ENCODE data around the gene ZMPSTE24.

ZMPSTE24 gene

DNA sequence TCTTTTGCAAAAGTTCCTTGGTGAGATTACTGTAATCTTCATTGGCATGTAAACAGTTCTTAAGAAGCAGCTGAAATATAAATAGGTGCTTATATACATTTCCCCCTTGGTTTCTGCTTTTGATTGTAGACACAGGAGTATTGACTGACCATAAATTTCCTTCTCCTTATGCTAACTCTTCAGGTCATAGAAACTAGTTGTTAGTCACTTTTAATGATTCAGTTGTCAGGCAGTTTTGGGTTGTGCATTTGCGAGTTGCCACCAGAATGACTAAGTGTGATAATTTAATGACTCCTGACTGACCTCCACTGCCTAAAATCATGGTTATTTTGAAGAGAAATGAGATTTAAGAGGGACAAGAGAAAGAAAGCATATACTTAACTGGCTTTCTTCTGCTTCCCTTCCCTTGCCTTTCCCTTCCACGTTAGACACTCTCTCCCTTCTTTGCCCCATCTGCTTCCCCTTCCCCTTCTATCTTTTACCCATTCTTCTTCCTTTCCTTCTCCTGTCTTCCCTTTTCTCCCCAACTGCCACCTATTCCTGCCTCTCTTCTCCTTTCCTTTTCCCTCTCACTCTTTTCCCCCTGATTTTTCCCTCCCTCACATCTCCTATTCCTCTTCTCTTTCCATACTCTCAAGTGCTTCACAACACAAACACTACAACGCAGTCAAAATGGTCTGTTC, 12.3 kb downstream of the ZMPSTE24 start:
- peak; percentile 84 for DNase-seq (ENCODE audit: low read depth)

DNA sequence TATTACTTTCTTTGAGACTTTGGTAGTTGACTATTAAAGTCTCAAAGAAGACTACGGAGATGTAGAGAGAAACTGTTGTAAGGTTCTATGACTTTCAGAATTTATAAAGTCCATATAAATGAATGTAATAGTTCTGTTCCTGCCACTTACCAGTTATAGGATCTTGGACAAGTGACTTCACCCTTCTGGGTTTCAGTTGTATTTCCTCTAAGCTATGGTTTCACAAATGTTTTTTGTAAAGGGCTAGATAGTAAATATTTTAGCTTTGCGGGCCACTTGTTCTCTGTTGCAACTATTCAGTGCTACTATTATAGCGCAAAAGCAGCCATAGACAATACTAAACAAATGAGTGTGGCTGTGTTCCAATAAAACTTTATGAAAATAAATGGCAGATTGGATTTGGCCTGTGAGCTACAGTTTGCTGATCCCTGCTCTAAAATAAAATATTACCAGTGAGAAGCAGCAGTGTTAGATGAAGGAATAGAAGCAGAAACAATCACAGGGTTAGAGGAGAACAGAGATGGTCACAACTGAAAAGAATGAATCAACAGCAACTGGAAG, 14.7 kb downstream of the ZMPSTE24 start:
- TF ChIP-seq, protein P1, sequence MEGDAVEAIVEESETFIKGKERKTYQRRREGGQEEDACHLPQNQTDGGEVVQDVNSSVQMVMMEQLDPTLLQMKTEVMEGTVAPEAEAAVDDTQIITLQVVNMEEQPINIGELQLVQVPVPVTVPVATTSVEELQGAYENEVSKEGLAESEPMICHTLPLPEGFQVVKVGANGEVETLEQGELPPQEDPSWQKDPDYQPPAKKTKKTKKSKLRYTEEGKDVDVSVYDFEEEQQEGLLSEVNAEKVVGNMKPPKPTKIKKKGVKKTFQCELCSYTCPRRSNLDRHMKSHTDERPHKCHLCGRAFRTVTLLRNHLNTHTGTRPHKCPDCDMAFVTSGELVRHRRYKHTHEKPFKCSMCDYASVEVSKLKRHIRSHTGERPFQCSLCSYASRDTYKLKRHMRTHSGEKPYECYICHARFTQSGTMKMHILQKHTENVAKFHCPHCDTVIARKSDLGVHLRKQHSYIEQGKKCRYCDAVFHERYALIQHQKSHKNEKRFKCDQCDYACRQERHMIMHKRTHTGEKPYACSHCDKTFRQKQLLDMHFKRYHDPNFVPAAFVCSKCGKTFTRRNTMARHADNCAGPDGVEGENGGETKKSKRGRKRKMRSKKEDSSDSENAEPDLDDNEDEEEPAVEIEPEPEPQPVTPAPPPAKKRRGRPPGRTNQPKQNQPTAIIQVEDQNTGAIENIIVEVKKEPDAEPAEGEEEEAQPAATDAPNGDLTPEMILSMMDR (IDR thresholded peaks at IDR 0.05; ENCODE audit: insufficient read depth, low read depth, low read length, missing control alignments) = no peak
- H3K4me3 ChIP-seq (ENCODE audit: low read length) = no peak overlapping the region
- DNase-seq (ENCODE audit: low read depth) = no peak

More for the DNA sequence above, 12.3 kb downstream of the ZMPSTE24 start:
- no peak overlapping the region for H3K4me3 ChIP-seq (ENCODE audit: low read length)
- TF ChIP-seq, protein P1 (IDR thresholded peaks at IDR 0.05; ENCODE audit: insufficient read depth, low read depth, low read length, missing control alignments) = no peak

DNA sequence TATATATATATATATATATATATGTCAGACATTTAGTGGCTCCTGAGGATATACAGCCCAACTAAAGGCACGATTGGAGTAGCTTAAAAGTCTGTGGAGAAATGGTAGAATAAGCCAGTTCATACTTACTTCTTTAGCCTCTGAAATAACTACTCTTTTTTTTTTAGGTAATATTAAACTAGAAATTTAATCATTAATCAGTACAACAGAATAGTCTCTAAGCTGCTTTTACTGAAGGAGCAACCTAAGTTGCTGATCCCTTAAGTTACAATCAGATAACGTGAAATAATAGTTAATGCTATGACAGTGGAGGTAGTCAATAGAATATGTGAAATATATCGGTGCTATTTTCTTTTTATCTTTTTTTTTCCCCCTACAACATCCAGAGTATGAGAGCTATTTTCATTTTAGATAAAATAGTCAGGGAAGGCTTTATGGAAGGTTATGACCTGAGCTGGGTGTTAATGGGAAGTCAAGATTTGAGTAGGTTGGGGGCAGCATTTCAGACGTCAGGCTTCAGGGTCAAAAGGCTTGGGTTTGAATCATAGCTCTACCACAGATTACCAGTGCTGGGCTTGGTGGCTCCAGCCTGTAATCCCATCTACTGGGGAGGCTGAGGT, 15.6 kb downstream of the ZMPSTE24 start:
- DNase-seq (ENCODE audit: low read depth) = no peak
- H3K4me3 ChIP-seq (ENCODE audit: low read length) = no peak overlapping the region
- TF ChIP-seq, protein P1 (IDR thresholded peaks at IDR 0.05; ENCODE audit: insufficient read depth, low read depth, low read length, missing control alignments) = no peak

- TF ChIP-seq, protein P1 (IDR thresholded peaks at IDR 0.05; ENCODE audit: insufficient read depth, low read depth, low read length, missing control alignments) = no peak
- no peak overlapping the region for H3K4me3 ChIP-seq (ENCODE audit: low read length)
- no peak for DNase-seq (ENCODE audit: low read depth)
Measured at GRCh38 chr1:40274331-40274730, 16.3 kb downstream of the ZMPSTE24 start.

DNA sequence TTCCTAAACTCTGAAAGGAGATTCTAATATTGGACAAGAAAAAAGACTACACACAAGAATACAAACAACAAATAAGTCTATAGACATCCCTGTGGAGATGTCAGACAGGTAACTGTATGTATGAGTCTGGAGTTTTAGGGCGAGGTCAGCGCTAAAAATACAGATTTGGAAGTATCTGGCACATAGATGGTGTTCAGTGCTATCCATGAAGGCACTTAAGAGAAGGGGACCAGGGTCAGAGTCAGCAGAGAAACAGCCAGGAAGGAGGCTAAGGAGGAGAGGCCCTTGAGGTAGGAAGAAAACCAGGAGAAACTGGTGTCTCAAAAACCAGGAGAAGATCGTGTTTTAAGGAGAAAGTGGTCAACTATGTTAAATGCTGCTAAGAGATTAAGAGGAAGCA, 18.1 kb downstream of the ZMPSTE24 start:
- TF ChIP-seq, protein P1 (IDR thresholded peaks at IDR 0.05; ENCODE audit: insufficient read depth, low read depth, low read length, missing control alignments) = no peak
- no peak for DNase-seq (ENCODE audit: low read depth)
- H3K4me3 ChIP-seq (ENCODE audit: low read length) = no peak overlapping the region

DNA sequence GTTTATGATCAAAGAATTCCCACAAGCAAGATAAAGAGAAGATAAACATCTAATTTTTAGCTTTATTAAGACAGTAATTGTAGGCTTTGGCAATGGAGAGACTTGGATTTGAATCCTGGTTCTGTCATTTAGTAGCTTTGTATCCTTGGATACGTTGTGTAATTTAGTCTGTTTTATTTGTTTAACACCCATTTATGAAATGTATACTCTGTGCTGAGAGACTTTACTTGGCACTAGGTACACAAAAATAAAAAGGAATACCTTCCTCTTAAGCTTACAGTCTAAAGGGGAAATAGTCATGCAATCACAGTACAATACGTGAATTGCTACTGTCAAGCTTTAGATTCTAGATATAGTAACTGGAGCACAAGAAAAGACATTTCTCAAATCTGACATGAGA, 23.8 kb downstream of the ZMPSTE24 start:
- no peak overlapping the region for H3K4me3 ChIP-seq (ENCODE audit: low read length)
- TF ChIP-seq, protein P1 (IDR thresholded peaks at IDR 0.05; ENCODE audit: insufficient read depth, low read depth, low read length, missing control alignments) = no peak
- DNase-seq (ENCODE audit: low read depth) = no peak
